Gastrocnemius medialis (tissue), 4 donors: ENCODE measurements around the gene RELT.

ENCODE experiments used
- POLR2A ChIP-seq, 2 donors: fragments of 450-650 bp; IDR thresholded peaks; one replicate each; pipeline ENCODE4 v1.6.1; 2017; ENCODE audit warnings: antibody characterized with exemption in 2 of 2, mild to moderate bottlenecking in 2 of 2, moderate library complexity in 2 of 2
- TF ChIP-seq, protein P1 (sequence below), 5 experiments: fragments of 450-650 bp in 3 of 5; fragments of 200-600 bp in 2 of 5; sonication (generic) in 2 of 5; IDR thresholded peaks in 4 of 5; conservative IDR thresholded peaks in 1 of 5; 1 replicate in 4 of 5; 2 replicates in 1 of 5; pipeline ENCODE4 v1.5.1; 2016 to 2019; ENCODE audit warnings: antibody characterized with exemption in 5 of 5, mild to moderate bottlenecking in 3 of 5, moderate library complexity in 3 of 5

DNA sequence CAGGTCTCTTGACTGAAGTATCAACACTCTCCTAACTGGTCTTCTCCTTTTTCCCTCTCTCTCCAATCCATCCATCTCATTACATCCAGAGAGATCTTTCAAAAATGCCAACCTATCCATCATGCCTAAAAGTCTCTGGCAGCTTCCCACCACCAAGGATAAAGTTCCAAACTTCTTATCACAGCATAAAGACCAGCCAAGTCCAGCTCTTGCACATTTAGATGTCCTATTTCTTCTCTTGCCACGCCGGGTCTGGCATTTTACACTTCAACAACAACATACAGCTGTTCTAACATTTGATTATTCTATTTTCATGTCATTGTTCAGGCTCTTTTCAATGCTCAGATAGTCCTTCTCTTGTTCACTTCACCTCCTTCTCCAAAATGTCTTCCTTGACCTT lies 70.6 kb downstream of the RELT start:
- TF ChIP-seq, protein P1, sequence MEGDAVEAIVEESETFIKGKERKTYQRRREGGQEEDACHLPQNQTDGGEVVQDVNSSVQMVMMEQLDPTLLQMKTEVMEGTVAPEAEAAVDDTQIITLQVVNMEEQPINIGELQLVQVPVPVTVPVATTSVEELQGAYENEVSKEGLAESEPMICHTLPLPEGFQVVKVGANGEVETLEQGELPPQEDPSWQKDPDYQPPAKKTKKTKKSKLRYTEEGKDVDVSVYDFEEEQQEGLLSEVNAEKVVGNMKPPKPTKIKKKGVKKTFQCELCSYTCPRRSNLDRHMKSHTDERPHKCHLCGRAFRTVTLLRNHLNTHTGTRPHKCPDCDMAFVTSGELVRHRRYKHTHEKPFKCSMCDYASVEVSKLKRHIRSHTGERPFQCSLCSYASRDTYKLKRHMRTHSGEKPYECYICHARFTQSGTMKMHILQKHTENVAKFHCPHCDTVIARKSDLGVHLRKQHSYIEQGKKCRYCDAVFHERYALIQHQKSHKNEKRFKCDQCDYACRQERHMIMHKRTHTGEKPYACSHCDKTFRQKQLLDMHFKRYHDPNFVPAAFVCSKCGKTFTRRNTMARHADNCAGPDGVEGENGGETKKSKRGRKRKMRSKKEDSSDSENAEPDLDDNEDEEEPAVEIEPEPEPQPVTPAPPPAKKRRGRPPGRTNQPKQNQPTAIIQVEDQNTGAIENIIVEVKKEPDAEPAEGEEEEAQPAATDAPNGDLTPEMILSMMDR (IDR thresholded peaks at IDR 0.05 in 4 of 5, conservative IDR thresholded peaks at IDR 0.05 in 1 of 5), result no peak
- no peak for TF ChIP-seq POLR2A (IDR thresholded peaks at IDR 0.05)
